Kidney capillary endothelial cell (primary cell): ENCODE results near the gene CCDC196.
A peak's percentile ranks its signal among the peaks of the same experiment; 100 is the strongest.
"Not testable (repeated sequence)": the region's sequence is repeated elsewhere in the genome, so short reads cannot be mapped to it uniquely, and the experiment has no call there.

Experiments
- DNase-seq: peaks from one replicate; pipeline ENCODE4 v3.0.0-alpha.2; 2018; ENCODE audit warnings: low spot score

The CCDC196 gene

DNA sequence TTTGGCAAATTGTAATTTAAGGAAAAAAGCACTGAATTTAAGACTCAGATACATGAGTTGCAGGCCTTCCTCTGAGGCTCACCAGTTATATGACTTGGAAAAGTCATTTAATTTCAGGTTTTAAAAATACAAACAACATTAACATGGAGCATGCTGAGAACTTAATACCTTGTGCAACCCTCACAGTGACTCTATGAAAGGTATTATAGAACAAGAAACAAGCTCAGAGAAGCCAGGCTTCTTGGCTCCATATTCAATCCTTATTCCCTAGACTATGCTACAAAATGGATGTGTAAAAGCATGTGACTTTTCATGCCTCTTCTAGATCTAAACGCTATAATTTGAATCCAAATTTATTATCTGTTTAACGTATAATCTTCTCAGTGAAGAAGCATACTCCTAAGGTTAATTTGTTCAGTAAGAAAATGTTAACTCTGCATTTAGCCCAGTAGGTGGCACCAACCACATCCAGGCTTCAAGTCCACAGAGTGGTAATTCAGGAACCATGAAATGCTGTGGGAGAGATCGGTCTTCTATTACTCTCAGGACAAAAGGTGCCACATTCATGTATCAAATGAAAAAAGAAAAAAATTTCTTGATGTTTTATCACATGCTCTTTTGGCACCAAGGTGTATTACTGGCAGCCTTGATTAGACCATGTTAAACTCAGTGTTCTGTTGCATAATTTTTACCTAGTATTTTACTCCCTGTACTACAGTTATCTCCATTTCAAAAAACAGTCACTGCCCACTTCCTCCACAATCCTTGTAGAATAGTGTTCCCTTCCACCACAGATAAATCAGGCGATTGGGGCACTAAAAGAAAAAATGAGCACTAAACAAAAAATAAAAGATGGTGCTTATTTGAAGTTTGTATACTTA is 9.3 kb downstream of the CCDC196 start:
- peak; percentile 43 for DNase-seq

DNA sequence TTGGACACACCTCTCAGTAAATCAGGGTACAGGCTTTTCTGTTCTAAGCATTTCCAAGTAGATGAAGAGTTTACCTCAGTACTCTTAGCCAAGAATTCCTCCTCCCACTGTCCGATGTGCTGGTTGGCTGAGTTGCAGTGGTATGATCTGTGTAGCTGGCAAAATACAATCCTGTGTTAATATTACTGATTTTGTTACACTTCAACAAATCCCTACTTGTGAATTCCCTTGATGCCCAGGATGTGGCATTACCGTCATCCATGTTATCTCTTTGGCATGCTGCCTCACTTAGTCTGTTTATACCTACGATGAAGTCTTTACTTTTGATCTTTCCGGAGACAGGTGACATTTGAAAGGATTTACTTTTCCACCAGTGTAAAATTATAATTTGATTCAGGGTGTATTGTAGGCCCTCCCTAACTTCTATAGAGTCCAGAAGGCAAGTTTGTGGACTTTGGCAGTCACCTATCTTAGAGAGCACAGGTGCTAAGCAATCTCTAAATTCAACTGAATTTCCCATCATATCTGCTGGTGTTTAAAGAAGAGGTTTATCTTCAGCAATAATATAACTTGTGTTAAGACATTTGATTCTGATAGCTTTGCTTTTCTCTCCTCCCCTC is 10.1 kb downstream of the CCDC196 start:
- DNase-seq = no peak

DNA sequence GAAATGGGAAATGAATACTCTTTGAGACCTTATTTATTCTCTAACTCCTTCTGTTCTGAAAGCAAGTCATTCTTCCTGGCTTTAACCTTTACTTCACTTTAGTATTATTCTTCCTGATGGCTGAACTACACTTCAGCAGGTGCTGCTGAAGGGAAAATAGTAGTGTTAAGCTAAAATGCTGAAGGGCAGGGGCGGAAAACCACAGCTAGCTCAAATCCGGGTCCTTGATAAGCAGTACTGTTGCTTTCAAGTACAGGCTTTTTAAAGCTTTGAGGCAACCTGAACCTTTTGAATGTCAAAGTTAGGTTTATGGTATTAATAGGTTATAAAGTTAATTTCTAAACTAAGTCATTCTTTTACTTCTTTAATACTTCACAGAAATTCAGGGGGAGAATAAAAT is 10.7 kb downstream of the CCDC196 start:
- DNase-seq = no peak

DNA sequence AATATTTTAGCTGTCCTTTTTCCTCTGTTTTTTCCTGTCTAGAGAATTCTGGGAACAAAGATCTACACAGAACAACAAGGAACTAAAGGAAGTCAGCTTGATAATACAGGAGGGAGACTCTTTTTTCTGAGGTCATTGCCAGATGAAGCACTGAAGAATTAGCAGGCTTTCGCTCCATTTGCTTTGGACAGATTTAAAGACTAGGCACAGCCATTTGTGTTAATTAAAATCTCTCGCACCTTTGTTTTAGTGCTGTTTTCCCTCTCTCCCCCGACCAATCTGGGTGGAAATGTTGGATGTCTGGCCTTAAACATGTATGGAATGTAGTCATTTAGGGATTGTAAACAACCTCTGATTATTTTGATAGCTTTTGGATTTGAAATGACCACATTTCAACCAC is 12.1 kb downstream of the CCDC196 start:
- no peak for DNase-seq

DNA sequence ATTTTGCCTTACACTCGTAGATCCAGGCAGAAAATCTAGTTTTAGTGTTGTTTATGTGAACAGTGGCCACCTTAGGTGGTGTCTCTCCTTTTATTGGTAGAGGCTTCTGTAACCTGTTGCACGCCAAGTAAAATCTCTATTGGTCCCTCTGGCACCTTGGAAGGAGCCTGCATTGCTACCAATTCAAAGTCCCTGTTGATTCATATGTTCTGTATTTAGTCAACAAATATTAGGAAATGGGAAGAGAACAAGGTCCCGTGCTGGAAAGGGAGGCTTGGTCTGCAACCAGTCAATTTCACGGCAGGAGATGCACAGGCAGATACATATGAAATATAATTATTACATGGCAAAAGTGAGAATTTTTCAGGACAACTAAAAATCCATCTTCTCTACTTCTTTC is 15.4 kb downstream of the CCDC196 start:
- DNase-seq = no peak

DNA sequence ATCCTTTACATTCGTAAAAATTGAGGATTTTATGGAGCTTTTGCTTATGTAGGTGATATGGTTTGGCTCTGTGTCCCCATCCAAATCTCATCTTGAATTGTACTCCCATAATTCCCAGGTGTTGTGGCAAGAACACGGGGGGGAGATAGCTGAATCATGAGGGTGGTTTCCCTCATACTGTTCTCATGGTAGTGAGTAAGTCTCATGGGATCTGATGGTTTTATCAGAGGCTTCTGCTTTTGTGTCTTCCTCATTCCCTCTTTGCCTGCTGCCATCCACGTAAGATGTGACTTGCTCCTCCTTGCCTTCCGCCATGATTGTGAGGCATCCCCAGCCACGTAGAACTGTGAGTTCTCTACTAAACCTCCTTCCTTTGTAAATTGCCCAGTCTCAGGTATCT is 16.7 kb downstream of the CCDC196 start:
- DNase-seq = not testable (repeated sequence)

DNA sequence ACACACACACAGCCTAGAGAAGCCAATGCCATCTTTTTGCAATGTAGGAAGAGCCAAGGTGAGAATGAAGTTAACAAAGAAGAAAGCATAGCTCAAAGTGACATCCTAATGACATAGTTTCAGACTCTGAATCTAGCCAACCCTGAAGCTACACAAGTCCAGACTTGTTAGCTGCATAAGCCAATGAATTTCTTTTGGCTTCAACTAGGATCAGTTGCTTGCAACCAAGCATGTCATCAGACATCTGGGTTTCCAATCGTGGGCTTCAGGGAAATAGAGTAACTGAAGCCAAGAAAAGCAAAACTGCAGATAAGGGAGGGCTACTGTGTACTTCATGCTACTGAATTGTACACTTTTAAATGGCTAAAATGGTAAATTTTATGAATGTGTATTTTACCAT is 17.4 kb downstream of the CCDC196 start:
- no peak for DNase-seq

DNA sequence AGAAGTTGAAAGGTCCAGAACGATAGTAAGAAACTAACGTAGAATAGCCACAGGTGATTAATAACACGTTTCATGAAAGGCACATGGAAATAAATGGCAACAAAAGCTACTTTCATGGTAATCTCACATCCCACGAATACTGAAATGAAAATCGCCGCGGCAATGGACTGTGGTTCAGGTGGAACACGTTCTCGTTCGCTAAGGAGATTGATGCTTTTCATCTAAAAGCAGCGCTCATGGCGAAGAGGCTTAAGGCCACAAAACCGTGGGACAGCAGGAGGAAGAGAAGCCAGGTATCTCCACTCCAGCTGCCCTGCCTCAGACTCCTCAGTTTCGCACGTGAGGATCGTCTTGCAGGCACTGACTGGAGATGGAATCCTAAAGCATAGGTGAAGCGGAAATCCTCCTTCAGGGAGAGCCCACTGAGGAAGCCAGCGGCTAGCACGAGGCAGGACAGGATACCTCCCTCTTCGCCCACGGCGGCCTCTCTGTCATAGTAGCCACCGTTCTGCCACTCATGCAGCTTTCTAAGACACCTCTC is 21.1 kb downstream of the CCDC196 start:
- peak; percentile 48 for DNase-seq

DNA sequence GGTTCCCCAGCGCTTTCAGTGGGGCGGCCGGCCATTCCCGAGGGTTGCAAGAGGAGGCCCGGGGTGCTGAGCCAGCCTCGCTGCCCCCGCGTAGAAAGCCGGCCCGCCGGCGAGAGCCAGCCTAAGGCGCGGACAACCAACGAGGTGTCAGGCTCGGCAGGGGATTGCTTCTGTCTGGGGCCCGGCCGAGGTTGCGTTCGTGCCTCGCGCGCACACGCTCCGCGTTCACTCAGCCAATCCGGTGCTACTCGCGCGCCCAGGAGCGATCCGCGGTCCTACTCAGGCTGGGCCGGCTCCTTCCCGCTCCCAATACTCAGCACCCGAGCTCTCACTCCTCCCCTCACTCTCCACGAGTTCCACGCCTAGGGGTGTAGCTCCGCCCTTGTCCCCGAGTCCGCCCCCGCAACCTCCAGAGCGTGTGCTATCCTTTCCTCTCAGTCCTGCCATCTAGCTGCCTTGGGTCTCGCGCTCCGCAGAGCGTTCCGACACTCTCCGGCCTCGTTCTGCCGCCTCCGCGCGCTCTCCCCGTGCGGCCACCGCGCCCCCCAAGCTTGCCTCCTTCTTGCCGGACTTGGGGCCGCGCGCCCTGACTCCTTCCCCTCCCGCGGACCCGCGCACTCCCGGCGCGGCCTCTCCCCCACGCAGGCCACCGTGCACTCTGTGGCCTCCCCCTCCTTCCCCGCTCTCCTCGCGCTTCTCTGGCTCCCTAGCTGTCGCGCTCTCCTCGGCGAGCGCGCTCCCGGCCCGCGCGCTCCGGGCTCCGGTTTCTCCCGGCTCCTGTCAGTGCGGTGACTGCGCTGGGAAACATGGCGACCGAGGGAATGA is 21.8 kb downstream of the CCDC196 start, which contains the start of gene GPHN:
Gene GPHN, plus strand, starts transcription at position 426 of the 825 bp plus-strand sequence.
- DNase-seq = peak; percentile 92

DNA sequence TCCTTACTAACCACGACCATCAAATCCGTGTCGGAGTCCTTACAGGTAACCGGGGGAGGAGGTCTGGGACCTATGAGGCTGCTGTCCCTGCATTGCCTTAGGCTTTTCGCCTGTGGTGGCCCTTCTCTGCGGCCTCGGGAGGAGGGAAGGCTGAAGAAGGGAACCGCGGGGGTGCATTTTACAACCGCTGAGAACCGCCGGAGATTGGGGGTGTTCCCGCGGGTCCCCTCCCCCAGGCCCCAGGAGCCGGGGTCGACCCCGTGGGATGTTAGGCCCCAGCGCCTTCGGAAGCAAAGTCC is 22.3 kb downstream of the CCDC196 start:
- no peak for DNase-seq

DNA sequence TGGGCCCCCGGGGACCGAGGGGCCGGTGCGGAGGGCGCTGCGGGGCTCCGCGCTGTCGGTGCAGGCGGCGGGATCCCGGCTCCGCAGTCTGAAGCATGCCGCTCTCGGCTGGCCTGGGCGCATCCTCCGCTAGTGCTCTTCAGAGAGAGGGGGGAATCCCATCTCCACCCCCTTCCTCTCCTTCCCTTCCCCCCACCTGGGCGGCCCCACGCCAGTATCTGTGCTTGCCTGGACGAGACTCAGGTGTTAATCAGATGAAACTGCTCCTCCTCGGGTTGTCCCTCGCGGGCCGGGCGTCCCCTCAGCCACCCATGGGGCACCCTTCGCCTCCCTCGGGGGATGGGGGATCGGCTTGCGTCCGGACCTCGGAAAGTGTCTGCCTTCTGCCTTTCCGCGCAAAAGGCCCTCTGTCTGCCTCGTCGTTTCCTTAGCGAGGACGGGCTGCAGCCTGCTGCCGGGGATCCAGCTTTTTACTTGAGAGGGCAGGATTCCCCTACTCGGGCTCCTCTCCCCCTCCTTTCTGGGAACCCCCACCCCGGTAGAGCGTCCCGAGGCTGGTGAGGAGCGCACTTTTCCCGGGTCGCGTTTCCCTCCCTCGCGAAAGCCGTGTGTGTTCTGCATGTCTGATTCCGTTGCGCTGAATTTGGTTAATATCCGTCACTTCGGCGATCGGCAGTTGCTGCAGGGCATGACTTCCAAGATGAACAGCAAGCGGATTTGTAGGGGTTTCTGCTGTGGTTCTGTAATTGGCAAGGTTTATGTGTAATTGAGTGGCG is 22.9 kb downstream of the CCDC196 start:
- peak; percentile 16 for DNase-seq

DNA sequence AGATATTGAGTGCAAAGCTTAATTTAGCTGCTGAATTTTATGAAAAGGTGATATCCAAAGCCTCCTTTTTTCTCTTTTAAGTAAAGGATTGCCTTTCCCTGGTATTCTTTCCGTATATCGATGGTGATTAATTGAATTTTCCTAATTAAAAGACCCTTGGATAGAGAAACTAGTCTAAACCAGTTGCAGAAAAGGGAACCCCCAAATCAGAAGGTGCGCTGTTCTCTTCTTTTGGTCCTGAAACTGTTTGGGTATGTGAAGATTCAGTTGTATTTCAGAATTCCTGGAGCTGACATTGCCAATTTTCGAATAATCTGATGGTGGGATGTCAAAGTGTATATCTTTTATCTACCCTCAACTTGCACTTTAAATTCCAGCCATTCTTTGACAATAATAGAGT is 23.7 kb downstream of the CCDC196 start:
- no peak for DNase-seq

DNA sequence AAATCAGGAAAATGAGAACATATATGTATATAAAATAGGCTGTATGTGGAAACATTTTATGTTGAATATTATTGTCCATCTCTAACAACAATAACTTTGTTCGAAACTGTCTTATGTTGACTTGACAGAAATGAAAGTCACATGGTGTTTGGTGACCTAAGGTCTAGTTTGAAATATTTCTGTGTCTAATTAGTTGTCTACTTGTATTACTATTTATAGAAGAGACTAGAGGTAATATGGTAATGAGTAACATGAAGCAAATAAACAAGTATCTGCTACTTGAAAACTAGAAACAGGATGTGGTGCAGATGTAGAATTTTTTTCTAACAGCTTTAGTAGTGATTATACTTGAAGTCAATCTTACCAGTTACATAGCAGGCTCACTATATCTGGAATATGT is 25.7 kb downstream of the CCDC196 start:
- no peak for DNase-seq

DNA sequence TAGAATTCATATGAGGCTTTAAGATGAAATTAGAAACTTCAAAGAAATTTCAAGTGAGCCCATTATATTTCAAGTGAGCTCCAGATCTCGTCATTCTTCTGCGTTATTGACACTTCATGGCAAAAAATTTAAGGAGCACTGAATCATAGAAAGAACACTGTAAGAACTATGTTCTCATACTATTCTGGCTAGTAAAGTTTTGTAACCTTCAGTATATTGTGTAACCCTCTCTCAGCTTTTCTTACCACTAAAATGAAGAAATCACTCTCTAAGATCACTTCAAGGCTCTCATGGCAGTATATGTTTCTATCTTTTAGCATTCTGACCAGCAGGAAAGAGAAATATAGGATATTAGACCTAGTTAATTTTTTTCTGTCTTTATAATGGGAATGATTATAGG is 28.0 kb downstream of the CCDC196 start:
- no peak for DNase-seq

DNA sequence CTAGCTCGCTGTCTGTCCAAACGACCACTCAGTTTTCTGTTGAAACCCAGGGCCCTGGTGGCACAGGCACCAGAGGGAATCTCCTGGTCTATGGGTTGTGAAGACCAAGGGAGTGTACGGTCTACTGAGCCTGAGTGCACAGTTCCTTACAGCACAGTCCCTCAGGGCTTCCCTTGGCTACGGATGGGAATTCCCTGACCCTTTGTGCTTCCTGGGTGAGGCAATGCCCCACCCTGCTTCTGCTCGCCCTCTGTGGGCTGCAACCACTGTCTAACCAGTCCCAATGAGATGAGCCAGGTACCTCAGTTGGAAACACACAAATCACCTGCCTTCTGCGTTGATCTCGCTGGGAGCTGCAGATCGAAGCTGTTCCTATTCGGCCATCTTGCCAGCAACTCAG is 44.4 kb downstream of the CCDC196 start:
- DNase-seq = no peak

DNA sequence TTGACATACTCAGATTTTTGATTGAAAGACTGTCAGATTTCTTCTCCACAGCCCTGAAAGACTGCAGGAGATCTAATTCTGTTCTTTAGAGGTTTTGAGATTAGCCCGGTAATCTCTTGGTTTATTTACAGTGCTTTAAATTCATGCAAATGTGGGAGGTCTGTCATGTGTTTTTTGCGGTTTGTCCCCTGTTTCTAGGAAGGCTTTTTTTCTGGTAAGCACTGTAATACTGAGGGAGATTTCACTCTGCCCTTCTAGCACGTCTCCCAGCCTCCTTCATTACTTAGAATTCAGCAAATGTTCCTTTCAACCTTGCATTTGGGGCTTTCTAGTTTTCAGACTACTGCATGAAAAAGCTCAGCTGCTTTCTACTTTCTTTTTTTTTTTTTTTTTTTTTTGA is 52.9 kb downstream of the CCDC196 start:
- DNase-seq = no peak

DNA sequence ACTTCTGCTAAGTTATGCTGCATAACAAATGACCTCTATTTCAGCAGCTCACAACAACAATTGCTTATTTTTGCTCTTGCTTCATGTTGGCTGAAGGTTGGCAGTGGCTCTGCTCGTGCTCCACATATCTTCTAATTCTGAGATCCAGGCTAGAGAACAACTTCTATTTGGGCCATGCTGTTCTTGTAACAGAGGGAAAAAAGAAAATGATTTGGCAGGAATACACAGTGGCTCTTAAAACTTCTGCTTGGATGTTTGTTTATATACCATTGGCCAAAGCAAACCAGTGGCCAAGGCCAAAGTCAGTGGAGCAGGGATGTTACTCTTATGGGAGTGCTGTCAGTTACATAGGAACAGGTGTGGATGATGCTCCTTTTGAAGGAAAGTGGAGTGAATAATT is 53.9 kb downstream of the CCDC196 start:
- no peak for DNase-seq

DNA sequence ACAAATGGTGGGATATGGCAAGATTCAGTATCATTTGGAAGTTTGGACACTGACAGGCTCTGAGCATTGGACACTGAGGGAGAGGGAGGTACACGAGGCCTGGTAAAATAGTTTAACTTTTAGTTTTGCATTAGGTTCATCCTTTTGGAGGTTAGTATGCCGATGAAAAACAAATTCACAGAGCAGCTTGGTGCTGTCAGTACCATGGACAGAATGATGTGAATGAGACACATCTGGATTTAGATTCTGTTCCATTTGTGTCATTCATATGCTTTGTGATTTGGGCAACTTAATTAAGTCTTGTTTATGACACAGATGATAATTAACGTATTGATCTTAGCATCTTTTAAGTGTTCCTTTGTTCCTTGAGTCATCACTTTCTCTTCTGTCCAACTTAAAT is 55.5 kb downstream of the CCDC196 start:
- no peak for DNase-seq

DNA sequence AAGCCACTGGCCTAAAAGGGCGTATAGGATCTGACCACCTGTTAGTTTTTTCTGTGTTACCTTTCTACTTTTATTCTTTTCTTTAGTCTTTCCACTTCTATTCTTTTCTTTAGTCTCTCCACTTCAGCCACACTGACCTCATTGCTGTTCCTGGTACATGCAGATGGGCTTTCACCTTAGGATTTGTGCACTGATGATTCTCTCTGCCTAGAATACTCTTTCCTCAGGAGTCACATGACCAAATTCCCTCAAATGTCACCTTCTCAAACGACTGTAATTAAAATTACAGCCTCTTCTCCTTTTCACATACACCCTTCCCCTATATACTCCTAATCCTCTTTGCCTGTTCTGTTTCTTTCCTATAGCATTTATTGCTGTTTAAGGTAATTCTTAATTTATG is 57.8 kb downstream of the CCDC196 start:
- no peak for DNase-seq

DNA sequence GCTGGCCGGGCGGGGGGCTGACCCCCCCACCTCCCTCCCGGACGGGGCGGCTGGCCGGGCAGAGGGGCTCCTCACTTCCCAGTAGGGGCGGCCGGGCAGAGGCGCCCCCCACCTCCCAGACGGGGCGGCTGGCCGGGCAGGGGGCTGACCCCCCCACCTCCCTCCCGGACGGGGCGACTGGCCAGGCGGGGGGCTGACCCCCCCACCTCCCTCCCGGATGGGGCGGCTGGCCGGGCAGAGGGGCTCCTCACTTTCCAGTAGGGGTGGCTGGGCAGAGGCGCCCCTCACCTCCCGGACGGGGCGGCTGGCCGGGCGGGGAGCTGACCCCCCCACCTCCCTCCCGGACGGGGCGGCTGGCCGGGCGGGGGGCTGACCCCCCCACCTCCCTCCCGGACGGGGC is 59.0 kb downstream of the CCDC196 start:
- DNase-seq = not testable (repeated sequence)

DNA sequence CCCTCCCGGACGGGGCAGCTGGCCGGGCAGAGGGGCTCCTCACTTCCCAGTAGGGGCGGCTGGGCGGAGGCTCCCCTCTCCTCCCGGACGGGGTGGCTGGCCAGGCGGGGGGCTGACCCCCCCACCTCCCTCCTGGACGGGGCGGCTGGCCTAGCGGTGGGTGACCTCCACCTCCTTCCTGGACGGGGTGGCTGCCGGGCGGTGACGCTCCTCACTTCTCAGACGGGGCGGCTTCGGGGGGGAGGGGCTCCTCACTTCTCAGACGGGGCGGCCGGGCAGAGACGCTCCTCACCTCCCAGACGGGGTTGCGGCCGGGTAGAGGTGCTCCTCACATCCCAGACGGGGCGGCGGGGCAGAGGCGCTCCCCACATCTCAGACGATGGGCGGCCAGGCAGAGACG is 59.6 kb downstream of the CCDC196 start:
- DNase-seq = not testable (repeated sequence)
